NB4 (cell line): ENCODE results near the gene STK35.

Source experiments
- MYC ChIP-seq: IDR thresholded peaks from 2 replicates; pipeline ENCODE4 v1.6.1; 2011; ENCODE audit warnings: low read depth, low read length
- POLR2A ChIP-seq: IDR thresholded peaks from 2 replicates; pipeline ENCODE4 v1.6.1; 2011; ENCODE audit warnings: mild to moderate bottlenecking; ENCODE audit not compliant: insufficient read length; ENCODE audit errors: extremely low read depth
- TF ChIP-seq, protein P1 (sequence below): IDR thresholded peaks from one replicate; pipeline ENCODE4 v1.5.1; 2012; ENCODE audit warnings: low read depth, low read length
- TF ChIP-seq, protein P2 (sequence below): IDR thresholded peaks from 2 replicates; pipeline ENCODE4 v1.6.1; 2011; ENCODE audit warnings: low read depth, low read length

DNA sequence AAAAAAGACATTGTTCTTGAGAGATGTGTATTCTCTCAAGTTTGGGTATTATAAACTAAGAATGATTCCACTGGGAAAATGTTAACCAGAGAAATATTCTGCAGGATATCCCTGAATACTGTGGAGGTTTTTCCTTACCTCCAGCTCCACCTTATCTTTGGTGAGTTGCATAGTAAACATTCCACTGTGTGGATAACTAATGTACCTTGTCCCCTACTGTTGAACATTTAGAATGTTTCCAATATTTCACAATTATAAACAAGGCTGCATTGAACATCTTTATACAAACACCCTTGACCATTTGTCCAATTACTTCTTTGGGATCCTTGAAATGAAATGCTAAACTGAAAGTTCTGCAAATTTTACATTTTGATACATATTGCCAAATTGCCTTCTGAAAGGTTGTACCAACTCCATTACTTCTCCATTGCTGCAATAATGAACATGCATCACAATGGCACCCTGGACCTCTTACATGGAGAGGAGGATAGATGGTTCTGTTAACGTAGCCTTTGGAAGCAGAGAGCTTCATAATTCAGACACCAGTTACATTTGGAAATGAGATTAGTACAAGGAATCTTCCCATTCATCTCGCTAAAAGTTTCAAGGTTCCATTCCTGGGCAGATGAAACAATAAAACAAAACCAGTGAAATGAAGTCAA is 35.0 kb upstream of the STK35 start:
- no peak for TF ChIP-seq POLR2A
- TF ChIP-seq, protein P1, sequence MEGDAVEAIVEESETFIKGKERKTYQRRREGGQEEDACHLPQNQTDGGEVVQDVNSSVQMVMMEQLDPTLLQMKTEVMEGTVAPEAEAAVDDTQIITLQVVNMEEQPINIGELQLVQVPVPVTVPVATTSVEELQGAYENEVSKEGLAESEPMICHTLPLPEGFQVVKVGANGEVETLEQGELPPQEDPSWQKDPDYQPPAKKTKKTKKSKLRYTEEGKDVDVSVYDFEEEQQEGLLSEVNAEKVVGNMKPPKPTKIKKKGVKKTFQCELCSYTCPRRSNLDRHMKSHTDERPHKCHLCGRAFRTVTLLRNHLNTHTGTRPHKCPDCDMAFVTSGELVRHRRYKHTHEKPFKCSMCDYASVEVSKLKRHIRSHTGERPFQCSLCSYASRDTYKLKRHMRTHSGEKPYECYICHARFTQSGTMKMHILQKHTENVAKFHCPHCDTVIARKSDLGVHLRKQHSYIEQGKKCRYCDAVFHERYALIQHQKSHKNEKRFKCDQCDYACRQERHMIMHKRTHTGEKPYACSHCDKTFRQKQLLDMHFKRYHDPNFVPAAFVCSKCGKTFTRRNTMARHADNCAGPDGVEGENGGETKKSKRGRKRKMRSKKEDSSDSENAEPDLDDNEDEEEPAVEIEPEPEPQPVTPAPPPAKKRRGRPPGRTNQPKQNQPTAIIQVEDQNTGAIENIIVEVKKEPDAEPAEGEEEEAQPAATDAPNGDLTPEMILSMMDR: no peak
- TF ChIP-seq MYC: no peak
- TF ChIP-seq, protein P2, sequence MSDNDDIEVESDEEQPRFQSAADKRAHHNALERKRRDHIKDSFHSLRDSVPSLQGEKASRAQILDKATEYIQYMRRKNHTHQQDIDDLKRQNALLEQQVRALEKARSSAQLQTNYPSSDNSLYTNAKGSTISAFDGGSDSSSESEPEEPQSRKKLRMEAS: no peak
